Activated CD4-positive, alpha-beta T cell treated with anti-CD3 and anti-CD28 coated beads for 36 hours (primary cell): ENCODE results near the gene CAMK1G. TPM values are rescaled to one million over a fixed set of nuclear protein-coding genes. Genes with fewer than 3 reads are reported as not detected.

Experiments
- ATAC-seq: fragments of 200-7000 bp; cut with Tn5 transposase; one replicate; pipeline ENCODE4 v1.10.0; 2021; ENCODE audit warnings: mild to moderate bottlenecking, moderate library complexity
- CTCF ChIA-PET: fragments of 350-600 bp; sonication (Branson Sonifier 250); formaldehyde crosslinking; loops from one replicate; lab custom pipeline; 2021; ENCODE audit warnings: antibody characterized with exemption; lab: Charles Lee
- POLR2A ChIA-PET: fragments of 350-600 bp; sonication (Branson Sonifier 250); formaldehyde crosslinking; loops from one replicate; lab custom pipeline; 2021; ENCODE audit warnings: antibody characterized with exemption, inconsistent platforms; lab: Charles Lee
- DNase-seq: peaks from one replicate; pipeline ENCODE4 v3.0.0-alpha.2; 2020
- H3K27ac Mint-ChIP-seq: one replicate; pipeline ENCODE4 v1.8.0; 2021; ENCODE audit warnings: mixed read lengths
- H3K27me3 Mint-ChIP-seq: one replicate; pipeline ENCODE4 v1.8.0; 2021; ENCODE audit warnings: mixed read lengths
- H3K36me3 Mint-ChIP-seq: one replicate; pipeline ENCODE4 v1.8.0; 2021; ENCODE audit warnings: low read depth, mixed read lengths
- H3K4me1 Mint-ChIP-seq: one replicate; pipeline ENCODE4 v1.8.0; 2021; ENCODE audit warnings: mixed read lengths
- H3K4me3 Mint-ChIP-seq: one replicate; pipeline ENCODE4 v1.8.0; 2021; ENCODE audit warnings: mild to moderate bottlenecking, moderate library complexity, mixed read lengths
- H3K9me3 Mint-ChIP-seq: one replicate; pipeline ENCODE4 v1.8.0; 2021; ENCODE audit warnings: low read depth, mixed read lengths
- intact Hi-C, 2 experiments: fragments of 100-400 bp; cut with DNase I in 1 of 2; cut with micrococcal nuclease in 1 of 2; formaldehyde crosslinking; loops; one replicate each; pipeline versions ENCODE4 v1.14.2 to v1.15.1; 2022 to 2024; cut with DNase I, micrococcal nuclease
- total RNA-seq, 2 experiments: library from RNA; stranded (reverse); gene quantifications; one replicate each; pipeline ENCODE4 v1.2.3, GENCODE V29; 2021

CAMK1G gene
- total RNA-seq, 2 experiments from 2014 or later: 0.09 to 0.23 TPM

GRCh38 chr1:209585672-209586071, 2.2 kb downstream of the CAMK1G start:
- no peaks in the 10 kb centered on the region for H3K4me1 Mint-ChIP-seq

GRCh38 chr1:209586221-209586740, 2.8 kb downstream of the CAMK1G start:
- peaks cover 15% of the 10 kb centered on the region for H3K27me3 Mint-ChIP-seq
- ChIA-PET CTCF (interaction anchor here (0.7 to 2.0 kb wide), 4 partner anchors 10 to 162 kb away, joined by 3 to 9 read pairs (median 5); no protein-coding TSS in a partner anchor), POLR2A (interaction anchor here (0.7 kb wide), 1 partner anchor 14 kb away, joined by 3 read pairs; no protein-coding TSS in a partner anchor)
- H3K27ac Mint-ChIP-seq: no peak overlapping the region
- DNase-seq (no peak), ATAC-seq (no peak)
- H3K36me3 Mint-ChIP-seq: no peaks in the 10 kb centered on the region
- intact Hi-C loops: no loop called here
- H3K4me1 Mint-ChIP-seq: no peaks in the 10 kb centered on the region
- H3K9me3 Mint-ChIP-seq: no peaks in the 10 kb centered on the region
- H3K4me3 Mint-ChIP-seq: no peak overlapping the region

More at GRCh38 chr1:209585672-209586071, 2.2 kb downstream of the CAMK1G start:
- H3K27ac Mint-ChIP-seq: no peak overlapping the region
- H3K4me3 Mint-ChIP-seq: no peak overlapping the region
- CTCF ChIA-PET: interaction anchor here (0.7 to 2.0 kb wide), 8 partner anchors 10 to 162 kb away, joined by 3 to 9 read pairs (median 4); no protein-coding TSS in a partner anchor
- peaks cover 15% of the 10 kb centered on the region for H3K27me3 Mint-ChIP-seq
- DNase-seq (peak; percentile 47), ATAC-seq (peak; percentile 57)
- no peaks in the 10 kb centered on the region for H3K9me3 Mint-ChIP-seq
- H3K36me3 Mint-ChIP-seq: no peaks in the 10 kb centered on the region
- POLR2A ChIA-PET: interaction anchor here (0.7 kb wide), 1 partner anchor 15 kb away, joined by 3 read pairs; no protein-coding TSS in a partner anchor
- intact Hi-C loops: no loop called here

- Mint-ChIP-seq H3K27ac (no peak overlapping the region), H3K9me3 (no peaks in the 10 kb centered on the region), H3K4me3 (no peak overlapping the region), H3K4me1 (no peaks in the 10 kb centered on the region), H3K36me3 (no peaks in the 10 kb centered on the region), H3K27me3 (peaks cover 13% of the 10 kb centered on the region)
- ATAC-seq (no peak), DNase-seq (no peak)
- POLR2A ChIA-PET: no interaction called here
- CTCF ChIA-PET: interaction anchor here (1.0 to 1.6 kb wide), 2 partner anchors 11 to 19 kb away, joined by 3 to 4 read pairs; no protein-coding TSS in a partner anchor
- intact Hi-C loops: no loop called here
Observed at GRCh38 chr1:209587789-209588188, 4.3 kb downstream of the CAMK1G start.

GRCh38 chr1:209589440-209589839, 5.9 kb downstream of the CAMK1G start:
- H3K36me3 Mint-ChIP-seq: no peaks in the 10 kb centered on the region
- H3K4me3 Mint-ChIP-seq: no peak overlapping the region
- DNase-seq: no peak
- intact Hi-C loops: no loop called here
- no peaks in the 10 kb centered on the region for H3K4me1 Mint-ChIP-seq
- no peaks in the 10 kb centered on the region for H3K9me3 Mint-ChIP-seq
- POLR2A ChIA-PET: no interaction called here
- no peak overlapping the region for H3K27ac Mint-ChIP-seq
- no peak for ATAC-seq
- CTCF ChIA-PET: interaction anchor here (0.5 to 2.9 kb wide), 12 partner anchors 11 to 384 kb away, joined by 3 to 13 read pairs (median 4); no protein-coding TSS in a partner anchor
- peaks cover 13% of the 10 kb centered on the region for H3K27me3 Mint-ChIP-seq

GRCh38 chr1:209589863-209590262, 6.3 kb downstream of the CAMK1G start:
- Mint-ChIP-seq H3K27me3 (peaks cover 13% of the 10 kb centered on the region), H3K27ac (no peak overlapping the region), H3K36me3 (no peaks in the 10 kb centered on the region), H3K9me3 (no peaks in the 10 kb centered on the region), H3K4me3 (no peak overlapping the region), H3K4me1 (no peaks in the 10 kb centered on the region)
- intact Hi-C loops: no loop called here
- DNase-seq: no peak
- POLR2A ChIA-PET: no interaction called here
- no peak for ATAC-seq
- CTCF ChIA-PET: interaction anchor here (0.8 to 2.9 kb wide), 13 partner anchors 10 to 159 kb away, joined by 3 to 13 read pairs (median 3); no protein-coding TSS in a partner anchor

GRCh38 chr1:209590405-209590804, 6.9 kb downstream of the CAMK1G start:
- POLR2A ChIA-PET: no interaction called here
- DNase-seq: no peak
- no peak for ATAC-seq
- Mint-ChIP-seq H3K4me3 (no peak overlapping the region), H3K27me3 (peaks cover 14% of the 10 kb centered on the region), H3K4me1 (no peaks in the 10 kb centered on the region), H3K9me3 (no peaks in the 10 kb centered on the region), H3K27ac (no peak overlapping the region), H3K36me3 (no peaks in the 10 kb centered on the region)
- CTCF ChIA-PET: interaction anchor here (0.6 to 2.9 kb wide), 13 partner anchors 11 to 962 kb away, joined by 3 to 13 read pairs (median 3); no protein-coding TSS in a partner anchor
- intact Hi-C loops: no loop called here

- H3K4me3 Mint-ChIP-seq: no peak overlapping the region
- no peaks in the 10 kb centered on the region for H3K4me1 Mint-ChIP-seq
- ChIA-PET POLR2A (no interaction called here), CTCF (no interaction called here)
- no peaks in the 10 kb centered on the region for H3K9me3 Mint-ChIP-seq
- intact Hi-C loops: no loop called here
- ATAC-seq (no peak), DNase-seq (no peak)
- H3K27me3 Mint-ChIP-seq: peaks cover 3% of the 10 kb centered on the region
- H3K27ac Mint-ChIP-seq: no peak overlapping the region
- H3K36me3 Mint-ChIP-seq: no peaks in the 10 kb centered on the region
Observed at GRCh38 chr1:209593747-209594146, 10.2 kb downstream of the CAMK1G start.

- ATAC-seq (no peak), DNase-seq (no peak)
- Mint-ChIP-seq H3K27me3 (peaks cover 6% of the 10 kb centered on the region), H3K36me3 (no peaks in the 10 kb centered on the region), H3K4me3 (no peak overlapping the region), H3K27ac (no peak overlapping the region), H3K9me3 (no peaks in the 10 kb centered on the region), H3K4me1 (no peaks in the 10 kb centered on the region)
- POLR2A ChIA-PET: no interaction called here
- intact Hi-C loops: no loop called here
- CTCF ChIA-PET: interaction anchor here (1.3 kb wide), 1 partner anchor 27 kb away, joined by 3 read pairs; no protein-coding TSS in a partner anchor
Observed at GRCh38 chr1:209594440-209594839, 10.9 kb downstream of the CAMK1G start.

GRCh38 chr1:209595028-209595427, 11.5 kb downstream of the CAMK1G start:
- Mint-ChIP-seq H3K27ac (no peak overlapping the region), H3K4me1 (no peaks in the 10 kb centered on the region), H3K4me3 (no peak overlapping the region), H3K9me3 (no peaks in the 10 kb centered on the region), H3K36me3 (no peaks in the 10 kb centered on the region), H3K27me3 (peaks cover 6% of the 10 kb centered on the region)
- DNase-seq (no peak), ATAC-seq (no peak)
- POLR2A ChIA-PET: no interaction called here
- CTCF ChIA-PET: interaction anchor here (0.6 to 1.3 kb wide), 4 partner anchors 15 to 1086 kb away, joined by 3 read pairs; no protein-coding TSS in a partner anchor
- intact Hi-C loops: no loop called here

- Mint-ChIP-seq H3K36me3 (no peaks in the 10 kb centered on the region), H3K4me3 (no peak overlapping the region), H3K9me3 (no peaks in the 10 kb centered on the region), H3K27ac (no peak overlapping the region), H3K4me1 (no peaks in the 10 kb centered on the region), H3K27me3 (peaks cover 8% of the 10 kb centered on the region)
- ChIA-PET CTCF (interaction anchor here (0.6 to 1.3 kb wide), 3 partner anchors 15 to 1086 kb away, joined by 3 read pairs; no protein-coding TSS in a partner anchor), POLR2A (no interaction called here)
- DNase-seq: no peak
- intact Hi-C loops: no loop called here
- no peak for ATAC-seq
Observed at GRCh38 chr1:209595599-209596285, 12.2 kb downstream of the CAMK1G start.

- ATAC-seq: no peak
- Mint-ChIP-seq H3K36me3 (no peaks in the 10 kb centered on the region), H3K27ac (no peak overlapping the region), H3K4me1 (no peaks in the 10 kb centered on the region), H3K27me3 (peaks cover 12% of the 10 kb centered on the region), H3K4me3 (no peak overlapping the region), H3K9me3 (no peaks in the 10 kb centered on the region)
- intact Hi-C loops: no loop called here
- no peak for DNase-seq
- POLR2A ChIA-PET: no interaction called here
- CTCF ChIA-PET: interaction anchor here (0.8 to 1.7 kb wide), 8 partner anchors 9 to 150 kb away, joined by 3 to 6 read pairs (median 3); partner anchors contain the start of gene CAMK1G
Observed at GRCh38 chr1:209597499-209597898, 14.0 kb downstream of the CAMK1G start.
